ENCODE data around the gene ATP8A1. TPM values are rescaled to one million over a fixed set of nuclear protein-coding genes. Genes with fewer than 3 reads are reported as not detected.

The ATP8A1 gene
- total and polyA plus RNA-seq, 2 of the 4 experiments (the other 2 are of a cell fraction) = 0.12 to 0.36 TPM

DNA sequence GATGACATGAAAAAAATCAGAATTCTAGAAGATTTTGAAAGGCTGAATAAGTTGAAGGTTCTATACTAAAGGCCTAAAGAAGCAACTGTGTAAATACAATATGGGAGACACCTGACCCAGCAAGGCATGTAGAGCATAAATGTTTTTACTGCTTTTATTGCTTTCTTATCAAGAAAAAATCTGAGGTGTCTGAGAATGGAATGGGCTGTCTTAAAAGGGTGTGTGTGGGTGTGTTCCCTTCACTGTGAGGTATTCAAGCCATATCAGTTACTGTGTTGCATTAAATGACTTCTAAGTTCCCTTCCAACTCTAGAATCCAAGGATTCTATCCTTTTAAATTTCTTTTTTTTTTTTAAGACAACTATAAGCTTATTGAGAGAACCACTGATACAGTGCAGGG lies 15.7 kb downstream of the ATP8A1 start:
- Histone ChIP-seq H3K18ac (ENCODE audit: low read depth, low read length) (no peak overlapping the region), H4K5ac (ENCODE audit: low read depth, low read length) (no peak overlapping the region), H3K9me3 (ENCODE audit: control insufficient read depth, insufficient read depth, low read length) (no peaks in the 10 kb centered on the region), H4K91ac (ENCODE audit: insufficient read depth, low read depth, low read length) (no peak overlapping the region), H2AK9ac (replicated peaks; ENCODE audit: low read depth, low read length, poor library complexity) (no peak overlapping the region), H4K8ac (ENCODE audit: low read depth in 2 of 2, low read length in 2 of 2) (no peak overlapping the region), H4K20me1 (ENCODE audit: insufficient read depth, low read length) (no peaks in the 10 kb centered on the region), H3K79me1 (ENCODE audit: low read depth in 1 of 2, low read length in 2 of 2) (no peaks in the 10 kb centered on the region), H2BK15ac (ENCODE audit: low read depth, low read length) (no peak overlapping the region), H2BK20ac (ENCODE audit: low read depth, low read length) (no peak overlapping the region), H3K4me2 (ENCODE audit: low read depth, low read length) (no peak overlapping the region), H2AFZ (replicated peaks; ENCODE audit: low read length, poor library complexity) (no peak overlapping the region), H2BK120ac (ENCODE audit: low read depth, low read length) (no peak overlapping the region), H3K36me3 (ENCODE audit: control insufficient read depth, insufficient read depth, low read length) (no peaks in the 10 kb centered on the region), H3K23ac (ENCODE audit: low read depth, low read length) (no peak overlapping the region), H3K27me3 (ENCODE audit: control insufficient read depth, insufficient read depth, low read length) (no peaks in the 10 kb centered on the region), H3K9me1 (ENCODE audit: insufficient read depth, low read length) (no peaks in the 10 kb centered on the region), H3K14ac (replicated peaks; ENCODE audit: low read depth, low read length) (no peak overlapping the region), H2AK5ac (ENCODE audit: low read depth, low read length) (no peak overlapping the region), H2BK5ac (ENCODE audit: low read depth, low read length, poor library complexity, severe bottlenecking) (no peak overlapping the region), H3K27ac (ENCODE audit: insufficient read depth, low read length) (no peak overlapping the region), H3K4me1 (ENCODE audit: control insufficient read depth, insufficient read depth, low read length) (no peaks in the 10 kb centered on the region), H3K4me3 (ENCODE audit: insufficient read depth, low read depth, low read length) (no peak overlapping the region), H3K56ac (ENCODE audit: extremely low read depth, insufficient read depth, low read length) (no peak overlapping the region), H3K4ac (ENCODE audit: low read depth, low read length) (no peak overlapping the region), H3K9ac (ENCODE audit: low read depth, low read length) (no peak overlapping the region)
- DNase-seq = no peak
- ChIA-PET CTCF (interaction anchor here (0.6 to 1.1 kb wide), 2 partner anchors 9 to 153 kb away, joined by 3 to 10 read pairs; no protein-coding TSS in a partner anchor), POLR2A (ENCODE audit: unreplicated experiment) (no interaction called here)
- dilution Hi-C loops (cut with HindIII; ENCODE audit: low sequenced_read_pairs, unreplicated experiment) (no loop called here), in situ Hi-C loops (cut with MboI; ENCODE audit: low sequenced_read_pairs) (no loop called here), intact Hi-C loops (cut with micrococcal nuclease) (no loop called here)
- TF ChIP-seq RFX5 (IDR thresholded peaks at IDR 0.05; ENCODE audit: low read depth, low read length) = no peak
- BruUV-seq (replicated peaks) = no TSS peak
- ATAC-seq (ENCODE audit: low read depth) = no peak

Data from IMR-90 (cell line).